G401 (cell line): ENCODE results near the gene ZNF469. TPM values are rescaled to one million over a fixed set of nuclear protein-coding genes. Genes with fewer than 3 reads are reported as not detected.
"Not testable (repeated sequence)": the region's sequence is repeated elsewhere in the genome, so short reads cannot be mapped to it uniquely, and the experiment has no call there.

Source experiments
- DNase-seq: peaks from one replicate; pipeline ENCODE4 v3.0.0-alpha.2; 2015; ENCODE audit warnings: low spot score
- in situ Hi-C: cut with HindIII; loops from 2 replicates; pipeline ENCODE4 v1.10.0; 2016; ENCODE audit warnings: low sequenced_read_pairs, mixed read lengths
- total RNA-seq: library from RNA; depleted of rRNA; stranded (reverse); fragments of >200 nt; shearing (Covaris generic); gene quantifications from 2 replicates; pipeline ENCODE4 v1.2.3, GENCODE V29; 2014

The ZNF469 gene
- total RNA-seq, 1 experiment from 2014 or later = 0.34 TPM

GRCh38 chr16:88356124-88356726 is 26.5 kb upstream of the ZNF469 start:
- in situ Hi-C loops = no loop called here

DNA sequence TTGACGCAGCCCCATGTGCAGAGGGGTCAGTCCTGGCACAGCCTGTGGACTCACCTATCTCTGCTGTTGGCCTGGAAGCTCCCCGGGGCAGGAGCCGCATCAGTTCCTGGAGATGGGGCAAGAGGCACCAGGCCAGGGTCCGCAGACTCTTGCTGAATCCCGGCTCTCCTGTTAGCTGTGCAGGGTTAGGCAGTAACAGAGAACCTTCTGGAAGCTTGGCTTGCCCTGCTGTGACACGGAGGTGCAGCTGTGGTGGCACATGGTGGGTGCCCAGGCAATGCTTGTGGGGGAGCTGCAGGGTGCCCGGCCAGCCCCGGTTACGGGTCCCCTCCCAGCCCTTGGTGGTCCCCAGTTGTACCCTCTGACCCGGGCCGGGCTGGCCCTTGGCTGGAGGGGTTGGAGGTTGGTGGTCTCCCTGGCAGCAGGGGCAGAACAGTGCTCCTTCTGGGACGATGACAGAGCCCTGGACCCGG is 26.0 kb upstream of the ZNF469 start:
- DNase-seq = no peak
- in situ Hi-C loops = no loop called here

More at GRCh38 chr16:88356124-88356726, 26.5 kb upstream of the ZNF469 start:
- DNase-seq = no peak

DNA sequence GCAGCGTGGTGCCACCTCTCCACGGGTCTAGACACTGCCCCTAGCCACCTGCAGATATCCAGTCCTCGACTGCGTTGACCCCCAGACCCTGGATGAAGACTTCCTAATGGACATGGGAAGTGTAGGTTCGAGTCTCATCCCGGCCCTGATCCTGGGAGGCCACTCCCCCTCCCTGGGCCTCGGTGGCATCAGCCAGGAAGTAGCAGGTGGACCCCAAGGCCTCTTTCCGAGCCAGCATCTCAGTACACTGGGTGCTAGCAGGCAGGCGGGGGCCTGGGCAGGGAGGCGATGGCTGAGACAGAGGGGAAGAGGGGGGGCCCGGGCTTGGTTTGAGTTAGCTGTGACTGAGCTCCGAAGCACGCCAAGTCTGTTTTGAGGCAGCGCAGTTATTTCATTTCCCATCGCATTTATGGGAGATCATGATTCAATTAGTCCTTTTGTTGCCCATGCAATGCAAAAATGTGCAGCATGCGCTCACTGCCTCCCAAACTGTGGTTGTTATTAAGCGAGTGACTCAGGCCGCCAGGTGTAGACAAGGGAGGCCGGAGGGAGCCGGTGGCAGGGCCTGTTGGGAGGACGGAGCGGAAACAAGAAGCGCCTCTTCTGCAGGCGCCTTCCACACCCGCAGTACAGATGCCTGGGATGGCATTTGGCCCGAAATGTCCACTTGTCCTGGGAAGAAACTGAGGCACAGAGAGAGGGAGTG is 25.3 kb upstream of the ZNF469 start:
- in situ Hi-C loops = no loop called here
- no peak for DNase-seq

DNA sequence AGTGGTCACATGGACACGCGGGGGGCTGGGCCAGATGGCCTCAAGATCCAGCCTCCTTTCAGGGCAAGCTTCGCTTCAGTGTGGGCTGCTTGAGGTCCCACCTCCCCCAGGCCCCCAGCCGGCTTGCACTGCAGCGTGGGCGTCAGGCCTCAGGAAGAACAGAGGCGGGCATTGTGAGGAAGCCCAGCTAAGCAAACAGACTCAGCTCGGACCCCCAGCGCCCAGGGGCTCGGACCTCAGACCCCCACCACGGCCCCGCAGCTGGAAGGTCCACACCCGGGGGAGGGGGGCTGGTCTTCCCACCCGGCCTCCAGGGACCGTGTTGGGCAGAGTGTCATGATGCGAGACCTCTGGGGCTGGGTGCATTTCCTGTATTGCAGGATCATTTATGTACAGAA is 24.7 kb upstream of the ZNF469 start:
- DNase-seq = no peak
- in situ Hi-C loops = no loop called here

- in situ Hi-C loops = no loop called here
- DNase-seq = no peak
Measured at GRCh38 chr16:88359008-88359407, 23.8 kb upstream of the ZNF469 start.

- DNase-seq, in situ Hi-C loops: not testable (repeated sequence)
Measured at GRCh38 chr16:88360401-88360800, 22.4 kb upstream of the ZNF469 start.

- in situ Hi-C loops = no loop called here
Measured at GRCh38 chr16:88360999-88361398, 21.8 kb upstream of the ZNF469 start.

DNA sequence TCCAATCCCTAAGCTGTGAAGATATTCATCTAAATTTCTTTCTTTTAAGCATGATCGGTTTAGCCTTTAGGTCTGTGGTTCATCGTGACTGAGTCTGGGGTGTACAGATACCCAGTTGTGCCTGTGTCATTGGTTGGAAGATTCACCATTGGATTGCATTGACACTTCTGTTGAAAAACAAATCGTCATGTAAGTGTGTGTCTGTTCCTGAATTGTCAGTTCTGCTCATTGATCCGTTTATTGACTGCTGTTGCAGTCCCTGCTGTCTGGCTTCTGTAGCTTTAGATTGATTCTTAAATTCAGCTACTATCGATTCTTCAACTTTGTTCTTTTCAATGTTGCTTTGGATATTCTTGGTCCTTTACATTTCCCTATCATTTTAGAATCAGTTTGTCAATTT is 21.0 kb upstream of the ZNF469 start:
- in situ Hi-C loops = no loop called here
- DNase-seq = no peak

More at GRCh38 chr16:88360999-88361398, 21.8 kb upstream of the ZNF469 start:
- DNase-seq = no peak

DNA sequence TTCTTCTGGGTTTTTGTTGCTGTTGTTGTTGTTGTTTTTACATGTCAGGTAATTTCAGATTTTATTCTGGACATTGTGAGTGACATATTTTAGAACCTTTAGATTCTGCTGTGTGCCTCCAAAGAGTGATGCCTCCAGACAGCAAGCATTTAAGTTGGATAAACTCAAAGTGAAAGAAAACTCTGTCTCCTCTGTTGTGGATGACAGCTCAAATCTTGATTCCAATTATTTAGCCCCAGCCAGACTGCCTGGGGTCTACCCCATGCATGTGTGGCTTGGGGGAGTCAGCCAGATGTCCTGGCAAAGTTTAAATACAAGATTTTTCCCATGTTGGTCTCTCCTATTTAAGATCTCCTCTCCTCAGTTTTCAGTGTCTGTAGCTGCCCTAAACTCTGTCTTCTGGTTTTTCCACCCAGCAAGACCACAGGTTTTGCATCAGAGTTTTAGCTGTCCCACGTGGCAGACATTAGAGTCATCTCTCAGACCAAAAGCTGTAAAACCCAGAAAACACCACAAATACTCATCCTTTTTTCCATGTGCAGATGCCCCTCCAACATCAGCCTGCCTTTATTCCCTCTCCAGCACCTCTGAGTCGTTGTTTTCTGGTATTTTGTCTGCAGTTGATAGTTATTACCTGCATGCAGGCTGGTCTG is 19.4 kb upstream of the ZNF469 start:
- no peak for DNase-seq
- in situ Hi-C loops = no loop called here

- DNase-seq = no peak
- in situ Hi-C loops = no loop called here
Measured at GRCh38 chr16:88365244-88365865, 17.4 kb upstream of the ZNF469 start.

- in situ Hi-C loops = no loop called here
- no peak for DNase-seq
Measured at GRCh38 chr16:88366032-88366703, 16.6 kb upstream of the ZNF469 start.

GRCh38 chr16:88366704-88367047 is 16.1 kb upstream of the ZNF469 start:
- DNase-seq = no peak
- in situ Hi-C loops = no loop called here

GRCh38 chr16:88367560-88367959 is 15.2 kb upstream of the ZNF469 start:
- DNase-seq = no peak
- in situ Hi-C loops = no loop called here

- in situ Hi-C loops = no loop called here
- no peak for DNase-seq
Measured at GRCh38 chr16:88368036-88368435, 14.7 kb upstream of the ZNF469 start.

- in situ Hi-C loops = no loop called here
- no peak for DNase-seq
Measured at GRCh38 chr16:88368994-88369393, 13.8 kb upstream of the ZNF469 start.

GRCh38 chr16:88369447-88370008 is 13.2 kb upstream of the ZNF469 start:
- in situ Hi-C loops = no loop called here
- no peak for DNase-seq

DNA sequence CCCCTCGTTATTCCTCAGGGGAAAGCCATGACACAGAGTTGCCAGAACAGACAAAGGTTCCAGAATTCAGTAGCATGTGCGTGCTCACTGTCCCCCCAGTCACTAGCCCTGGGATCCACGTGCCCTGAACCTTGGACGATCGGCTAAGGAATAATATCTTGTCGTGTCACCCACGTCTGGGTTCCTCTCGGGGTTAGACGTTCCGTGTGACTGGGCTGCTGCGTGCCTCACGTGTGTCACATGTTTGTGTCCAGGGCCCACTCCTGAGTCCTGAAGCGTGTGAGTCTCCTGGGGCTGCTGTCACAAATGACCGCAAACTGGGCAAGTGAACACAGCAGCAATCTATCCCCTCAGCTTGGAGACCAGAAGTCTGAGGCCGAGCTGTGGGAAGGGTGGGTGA is 12.4 kb upstream of the ZNF469 start:
- no peak for DNase-seq
- in situ Hi-C loops = no loop called here

GRCh38 chr16:88372522-88372921 is 10.2 kb upstream of the ZNF469 start:
- no peak for DNase-seq
- in situ Hi-C loops = no loop called here

DNA sequence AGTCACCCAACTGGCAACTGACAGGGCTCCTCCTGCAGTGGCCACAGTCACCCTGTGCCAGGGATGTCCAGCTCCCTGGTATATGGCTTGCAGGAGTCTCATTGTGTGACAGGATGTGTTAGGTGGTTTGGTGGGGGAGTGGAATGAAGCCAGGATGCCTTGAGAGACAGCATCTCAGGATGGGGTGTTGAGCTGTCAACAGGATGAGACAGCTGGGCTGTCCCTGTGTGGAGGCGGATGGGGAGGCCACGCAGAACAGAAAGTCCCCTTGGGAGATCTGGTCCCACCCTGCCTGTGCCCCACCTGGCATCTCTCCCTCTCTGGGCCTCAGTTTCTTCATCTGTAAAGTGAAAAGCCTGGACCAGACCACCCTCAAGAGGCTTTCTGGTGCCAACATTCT is 9.5 kb upstream of the ZNF469 start:
- in situ Hi-C loops = no loop called here
- no peak for DNase-seq
